HFF-Myc (cell line): Measurements from ENCODE around the gene C9orf152.

Experiments
- DNase-seq: peaks from one replicate; pipeline ENCODE4 v3.0.0-alpha.2; 2011; ENCODE audit warnings: low read depth; ENCODE audit errors: extremely low read depth
- H3K4me3 ChIP-seq: replicated peaks from 2 replicates; pipeline ENCODE4 v1.5.1; 2011; ENCODE audit warnings: low read depth, mild to moderate bottlenecking, control low read depth, low read length
- TF ChIP-seq, protein P1 (sequence below): IDR thresholded peaks from 2 replicates; pipeline ENCODE4 v1.5.1; 2012; ENCODE audit warnings: mild to moderate bottlenecking, low read depth, low read length, control low read depth; ENCODE audit errors: missing control alignments

C9orf152 gene

DNA sequence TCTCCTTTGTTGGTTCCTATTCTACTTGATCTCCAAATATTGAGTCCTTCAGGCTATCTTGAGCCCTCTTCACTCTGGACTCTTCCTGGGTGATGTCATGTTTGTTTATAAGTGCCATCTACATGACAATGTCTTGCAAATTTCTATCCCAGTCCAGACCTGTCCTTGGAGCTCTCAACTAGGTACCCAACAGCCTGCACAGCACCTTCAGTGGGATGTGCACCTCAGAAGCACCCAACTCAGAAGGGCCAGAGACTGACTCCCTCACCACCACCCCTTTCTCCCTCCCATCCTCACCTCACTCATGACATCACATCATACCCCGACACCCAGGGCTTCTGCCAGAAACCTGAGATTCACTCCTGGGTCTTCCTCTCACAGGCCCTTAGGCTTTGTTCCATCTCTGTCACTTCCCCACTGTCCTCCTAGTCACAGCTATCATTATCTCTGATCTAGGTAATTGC lies 33.9 kb upstream of the C9orf152 start:
- no peak for DNase-seq
- H3K4me3 ChIP-seq = no peak overlapping the region
- TF ChIP-seq, protein P1, sequence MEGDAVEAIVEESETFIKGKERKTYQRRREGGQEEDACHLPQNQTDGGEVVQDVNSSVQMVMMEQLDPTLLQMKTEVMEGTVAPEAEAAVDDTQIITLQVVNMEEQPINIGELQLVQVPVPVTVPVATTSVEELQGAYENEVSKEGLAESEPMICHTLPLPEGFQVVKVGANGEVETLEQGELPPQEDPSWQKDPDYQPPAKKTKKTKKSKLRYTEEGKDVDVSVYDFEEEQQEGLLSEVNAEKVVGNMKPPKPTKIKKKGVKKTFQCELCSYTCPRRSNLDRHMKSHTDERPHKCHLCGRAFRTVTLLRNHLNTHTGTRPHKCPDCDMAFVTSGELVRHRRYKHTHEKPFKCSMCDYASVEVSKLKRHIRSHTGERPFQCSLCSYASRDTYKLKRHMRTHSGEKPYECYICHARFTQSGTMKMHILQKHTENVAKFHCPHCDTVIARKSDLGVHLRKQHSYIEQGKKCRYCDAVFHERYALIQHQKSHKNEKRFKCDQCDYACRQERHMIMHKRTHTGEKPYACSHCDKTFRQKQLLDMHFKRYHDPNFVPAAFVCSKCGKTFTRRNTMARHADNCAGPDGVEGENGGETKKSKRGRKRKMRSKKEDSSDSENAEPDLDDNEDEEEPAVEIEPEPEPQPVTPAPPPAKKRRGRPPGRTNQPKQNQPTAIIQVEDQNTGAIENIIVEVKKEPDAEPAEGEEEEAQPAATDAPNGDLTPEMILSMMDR = no peak

DNA sequence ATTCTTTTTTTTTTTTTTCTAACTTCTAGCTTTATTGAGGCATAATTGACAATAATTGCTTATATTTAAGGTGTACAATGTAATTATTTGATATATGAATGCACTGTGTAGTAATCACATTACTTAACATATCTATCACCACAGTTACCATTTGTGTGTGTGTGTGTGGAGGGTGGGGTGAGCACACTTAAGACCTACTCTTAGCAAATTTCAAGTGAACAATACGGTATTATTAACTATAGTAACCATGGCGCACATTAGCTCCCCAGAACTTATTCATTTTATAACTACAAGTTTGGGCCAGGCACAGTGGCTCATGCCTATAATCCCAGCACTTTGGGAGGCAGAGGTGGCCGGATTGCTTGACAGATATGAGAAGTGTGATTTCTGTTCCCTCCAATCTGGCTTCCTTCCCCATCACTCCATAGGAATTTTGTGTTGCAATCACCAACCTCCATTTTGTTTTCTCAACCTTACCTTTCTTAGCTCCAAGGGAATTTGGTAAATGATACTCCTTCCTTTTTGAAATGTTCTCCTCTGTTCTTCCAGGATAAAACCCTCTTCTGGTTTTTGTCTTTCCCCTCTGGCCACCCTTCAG lies 33.4 kb upstream of the C9orf152 start:
- DNase-seq = no peak
- TF ChIP-seq, protein P1 = no peak
- H3K4me3 ChIP-seq = no peak overlapping the region

DNA sequence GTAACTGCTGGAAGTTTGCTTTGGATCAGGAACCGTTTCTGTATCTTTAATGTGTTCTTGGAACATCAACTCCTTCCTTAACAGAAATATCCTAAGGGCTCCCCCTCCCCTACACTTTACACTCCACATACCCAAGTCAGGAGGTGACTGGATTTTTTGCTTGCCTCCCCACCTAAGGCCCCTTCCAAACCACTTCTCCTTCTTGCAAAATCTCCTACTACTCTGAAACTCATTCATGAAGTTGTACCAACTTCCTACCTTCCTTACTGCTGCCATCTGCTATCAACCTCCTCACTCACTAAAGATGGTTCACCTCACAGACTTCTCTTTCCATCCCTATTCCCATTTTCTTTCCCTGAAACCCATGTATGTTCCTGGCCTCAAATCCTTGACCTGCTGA lies 32.2 kb upstream of the C9orf152 start:
- TF ChIP-seq, protein P1 = no peak
- no peak overlapping the region for H3K4me3 ChIP-seq
- no peak for DNase-seq

DNA sequence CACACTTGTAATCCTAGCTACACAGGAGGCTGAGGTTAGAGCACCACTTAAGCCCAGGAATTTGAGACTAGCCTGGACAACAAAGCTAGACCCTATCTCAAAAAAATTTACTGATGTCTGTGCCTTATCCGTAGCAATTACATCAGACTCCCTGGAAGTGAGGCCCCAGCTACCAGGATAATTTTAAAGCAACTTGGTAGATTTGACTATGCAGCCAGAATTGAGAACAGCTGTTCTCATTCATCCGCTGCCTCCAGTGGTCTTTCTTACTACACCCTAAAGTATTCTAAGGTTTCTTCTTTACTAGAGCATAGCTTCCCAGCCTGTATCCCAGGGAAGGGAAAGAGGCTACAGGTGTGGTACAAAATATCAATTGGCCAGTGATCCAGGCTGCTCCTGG lies 20.4 kb upstream of the C9orf152 start:
- DNase-seq = no peak
- H3K4me3 ChIP-seq = no peak overlapping the region
- TF ChIP-seq, protein P1 = no peak

DNA sequence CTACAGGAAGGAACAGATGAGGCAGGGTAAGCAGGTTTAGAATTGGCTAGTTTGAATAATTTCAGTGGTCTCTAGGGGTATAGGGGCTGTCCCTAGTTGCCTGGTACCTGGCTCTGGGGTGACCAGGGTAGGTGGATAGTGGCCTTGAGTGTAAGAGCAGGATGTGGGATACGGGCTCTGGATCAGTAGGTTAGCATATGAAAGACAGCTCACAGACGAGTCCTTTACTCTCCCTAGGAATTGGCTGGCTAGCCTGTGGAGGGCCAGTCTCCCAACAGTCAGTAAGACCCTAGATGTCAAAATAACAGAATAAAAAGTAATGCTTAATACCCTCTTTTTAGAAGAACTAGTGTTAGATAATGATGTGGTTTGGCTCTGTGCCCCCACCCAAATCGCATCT lies 16.6 kb upstream of the C9orf152 start:
- DNase-seq = no peak
- H3K4me3 ChIP-seq = no peak overlapping the region
- TF ChIP-seq, protein P1 = no peak

DNA sequence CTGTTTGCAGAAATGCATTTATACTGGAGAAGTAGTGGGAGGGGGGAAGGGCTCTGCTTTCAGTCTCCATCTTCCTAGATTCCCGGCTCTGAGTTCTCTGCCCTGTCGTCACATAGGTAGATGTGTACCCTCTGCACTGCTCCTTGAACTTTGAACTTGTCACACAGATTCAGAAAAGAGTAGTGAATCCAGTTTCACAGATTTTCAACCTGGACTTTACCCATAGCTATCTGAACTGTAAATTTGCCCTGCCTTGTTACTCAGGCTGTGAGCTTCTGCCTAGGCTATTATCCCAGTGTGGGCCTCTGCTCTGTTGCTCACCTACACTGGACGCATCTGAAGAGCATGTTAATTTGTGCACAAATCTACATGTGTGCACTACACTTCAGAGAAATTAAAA lies 12.8 kb upstream of the C9orf152 start:
- no peak overlapping the region for H3K4me3 ChIP-seq
- DNase-seq = no peak
- TF ChIP-seq, protein P1 = no peak

DNA sequence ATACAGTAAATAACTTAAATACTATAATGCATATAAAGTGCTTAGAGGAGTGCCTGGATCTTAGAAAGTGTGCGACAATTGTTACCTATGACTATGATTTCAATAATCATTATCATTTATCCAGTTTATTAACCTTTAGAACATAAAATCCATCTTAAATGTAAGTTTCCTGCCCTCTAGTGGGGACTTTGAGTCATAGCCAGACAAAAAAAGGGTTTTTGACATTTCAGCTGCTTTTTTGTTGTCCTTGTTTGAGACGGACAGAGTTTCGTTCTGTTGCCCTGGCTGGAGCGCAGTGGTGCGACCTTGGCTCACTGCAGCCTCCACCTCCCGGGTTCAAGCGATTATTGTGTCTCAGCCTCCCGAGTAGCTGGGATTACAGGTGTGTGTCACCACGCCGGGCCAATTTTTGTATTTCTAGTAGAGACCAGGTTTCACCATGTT lies 9.7 kb upstream of the C9orf152 start:
- TF ChIP-seq, protein P1 = peak; percentile 62
- DNase-seq = peak; percentile 25
- no peak overlapping the region for H3K4me3 ChIP-seq
